MCF 10A (cell line): ENCODE measurements around the gene HAGHL. TPM values are rescaled to one million over a fixed set of nuclear protein-coding genes. Genes with fewer than 3 reads are reported as not detected.
"Not testable (repeated sequence)": the region's sequence is repeated elsewhere in the genome, so short reads cannot be mapped to it uniquely, and the experiment has no call there.

Experiments
- BruUV-seq: library from RNA; stranded (reverse); fragments of 400-500 nt; replicated peaks from 2 replicates; lab custom pipeline; 2021; lab: Mats Ljungman, UMichigan
- CTCF ChIA-PET: fragments of 300-600 bp; sonication (Branson Sonifier 250); formaldehyde crosslinking; extraction: SDS; loops from one replicate; lab custom pipeline; 2021; ENCODE audit warnings: antibody characterized with exemption, inconsistent platforms; lab: Yijun Ruan, JAX
- POLR2A ChIA-PET: fragments of 300-600, 350-650 bp; sonication (Branson Sonifier 250); formaldehyde crosslinking; extraction: SDS; loops from one replicate; lab custom pipeline; 2020; ENCODE audit warnings: antibody characterized with exemption, inconsistent platforms; lab: Yijun Ruan, JAX
- DNase-seq: peaks from one replicate; pipeline ENCODE4 v3.0.0-alpha.2; 2018; ENCODE audit not compliant: unreplicated experiment
- H3K27ac Mint-ChIP-seq: one replicate; pipeline ENCODE4 v1.8.0; 2022; ENCODE audit warnings: mild to moderate bottlenecking, low read depth, mixed read lengths; ENCODE audit not compliant: unreplicated experiment
- H3K27me3 Mint-ChIP-seq: one replicate; pipeline ENCODE4 v1.8.0; 2022; ENCODE audit warnings: mixed read lengths; ENCODE audit not compliant: insufficient read depth, unreplicated experiment
- H3K36me3 Mint-ChIP-seq: one replicate; pipeline ENCODE4 v1.8.0; 2022; ENCODE audit warnings: mild to moderate bottlenecking, moderate library complexity, mixed read lengths; ENCODE audit not compliant: insufficient read depth, unreplicated experiment
- H3K4me1 Mint-ChIP-seq: one replicate; pipeline ENCODE4 v1.8.0; 2022; ENCODE audit warnings: mixed read lengths; ENCODE audit not compliant: insufficient read depth, unreplicated experiment
- H3K4me3 Mint-ChIP-seq: one replicate; pipeline ENCODE4 v1.8.0; 2022; ENCODE audit warnings: mild to moderate bottlenecking, moderate library complexity, mixed read lengths; ENCODE audit not compliant: unreplicated experiment
- H3K9me3 Mint-ChIP-seq: one replicate; pipeline ENCODE4 v1.8.0; 2022; ENCODE audit warnings: mixed read lengths; ENCODE audit not compliant: unreplicated experiment
- intact Hi-C: fragments of 100-400 bp; cut with micrococcal nuclease; formaldehyde crosslinking; loops from 2 replicates; pipeline ENCODE4 v1.14.1; 2022
- total RNA-seq: library from RNA; stranded (reverse); gene quantifications from 2 replicates; pipeline ENCODE4 v1.2.3, GENCODE V29; 2022
- TF ChIP-seq, protein P1 (sequence below): fragments of 200-600 bp; IDR thresholded peaks from one replicate; pipeline ENCODE4 v1.8.0; 2022; ENCODE audit warnings: antibody characterized with exemption, mild to moderate bottlenecking; ENCODE audit not compliant: unreplicated experiment

The HAGHL gene
- total RNA-seq, 1 experiment from 2014 or later = 24.5 TPM

DNA sequence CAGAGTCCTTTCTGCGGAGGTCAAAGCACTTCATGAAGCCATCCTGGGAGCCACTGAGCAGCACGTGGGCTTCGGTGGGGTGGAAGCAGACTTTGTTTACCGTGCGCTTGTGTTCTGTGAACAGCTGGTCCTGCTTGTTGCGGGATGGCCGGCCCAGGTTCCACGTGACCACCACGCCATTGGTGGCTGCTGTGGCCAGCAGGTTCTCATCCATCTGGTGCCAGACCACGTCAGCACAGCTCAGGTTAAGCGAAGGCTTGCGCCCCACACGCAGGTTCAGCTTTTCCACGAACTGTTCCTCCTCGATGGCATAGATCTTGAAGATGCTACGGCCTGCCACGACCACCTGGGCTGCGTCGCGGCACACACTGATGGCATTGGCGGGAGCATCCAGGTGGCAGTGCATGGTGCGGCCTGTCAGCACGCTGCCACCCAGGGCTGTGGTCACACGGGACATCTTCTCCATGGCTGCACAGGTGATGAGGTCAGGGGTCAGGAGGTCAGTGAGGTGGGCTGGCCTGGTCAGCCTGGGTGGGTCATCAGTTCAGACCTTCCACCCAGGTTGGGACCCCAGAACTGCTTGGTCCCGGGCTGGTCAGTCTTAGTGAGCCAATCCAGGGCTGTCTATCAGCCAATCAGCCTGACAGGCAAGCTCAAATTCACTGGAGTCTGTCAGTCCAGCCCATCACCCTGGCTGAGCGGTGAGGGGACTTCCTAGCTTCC, 37.6 kb upstream of the HAGHL start:
- peaks cover 66% of the 10 kb centered on the region for H3K36me3 Mint-ChIP-seq
- no peaks in the 10 kb centered on the region for H3K9me3 Mint-ChIP-seq
- TF ChIP-seq, protein P1, sequence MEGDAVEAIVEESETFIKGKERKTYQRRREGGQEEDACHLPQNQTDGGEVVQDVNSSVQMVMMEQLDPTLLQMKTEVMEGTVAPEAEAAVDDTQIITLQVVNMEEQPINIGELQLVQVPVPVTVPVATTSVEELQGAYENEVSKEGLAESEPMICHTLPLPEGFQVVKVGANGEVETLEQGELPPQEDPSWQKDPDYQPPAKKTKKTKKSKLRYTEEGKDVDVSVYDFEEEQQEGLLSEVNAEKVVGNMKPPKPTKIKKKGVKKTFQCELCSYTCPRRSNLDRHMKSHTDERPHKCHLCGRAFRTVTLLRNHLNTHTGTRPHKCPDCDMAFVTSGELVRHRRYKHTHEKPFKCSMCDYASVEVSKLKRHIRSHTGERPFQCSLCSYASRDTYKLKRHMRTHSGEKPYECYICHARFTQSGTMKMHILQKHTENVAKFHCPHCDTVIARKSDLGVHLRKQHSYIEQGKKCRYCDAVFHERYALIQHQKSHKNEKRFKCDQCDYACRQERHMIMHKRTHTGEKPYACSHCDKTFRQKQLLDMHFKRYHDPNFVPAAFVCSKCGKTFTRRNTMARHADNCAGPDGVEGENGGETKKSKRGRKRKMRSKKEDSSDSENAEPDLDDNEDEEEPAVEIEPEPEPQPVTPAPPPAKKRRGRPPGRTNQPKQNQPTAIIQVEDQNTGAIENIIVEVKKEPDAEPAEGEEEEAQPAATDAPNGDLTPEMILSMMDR = no peak
- peaks cover 10% of the 10 kb centered on the region for H3K4me1 Mint-ChIP-seq
- H3K27me3 Mint-ChIP-seq = no peaks in the 10 kb centered on the region
- peak overlapping the region; percentile 86 for H3K27ac Mint-ChIP-seq
- BruUV-seq = no TSS peak
- ChIA-PET CTCF (interaction anchor here (0.6 to 1.9 kb wide), 4 partner anchors 22 to 200 kb away, joined by 3 to 7 read pairs (median 5); no protein-coding TSS in a partner anchor), POLR2A (interaction anchor here (0.6 to 4.1 kb wide), 16 partner anchors 8 to 413 kb away, joined by 3 to 32 read pairs (median 4); partner anchors contain the start of genes ANTKMT, CCDC78, FBXL16 and METRN)
- intact Hi-C loops = no loop called here
- DNase-seq = no peak
- H3K4me3 Mint-ChIP-seq = peak overlapping the region; percentile 87

DNA sequence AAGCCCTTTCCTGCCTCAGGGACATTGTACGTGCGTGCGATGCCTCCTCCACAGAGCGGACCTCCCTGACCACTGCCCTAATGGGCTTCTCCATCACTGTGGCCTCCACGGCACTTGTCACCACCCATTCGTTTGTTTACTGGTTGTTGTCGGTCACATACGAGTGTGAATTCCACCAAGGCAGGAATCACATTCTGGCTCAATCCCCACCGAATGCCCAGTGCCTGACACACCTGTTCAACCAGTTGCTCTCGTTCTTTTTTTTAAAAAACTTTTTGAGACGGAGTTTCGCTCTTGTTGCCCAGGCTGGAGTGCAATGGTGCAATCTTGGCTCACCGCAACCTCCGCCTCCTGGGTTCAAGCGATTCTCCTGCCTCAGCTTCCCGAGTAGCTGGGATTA, 35.7 kb upstream of the HAGHL start:
- not testable (repeated sequence) for BruUV-seq
- CTCF ChIA-PET = interaction anchor here (0.6 kb wide), 1 partner anchor 306 kb away, joined by 3 read pairs; no protein-coding TSS in a partner anchor

DNA sequence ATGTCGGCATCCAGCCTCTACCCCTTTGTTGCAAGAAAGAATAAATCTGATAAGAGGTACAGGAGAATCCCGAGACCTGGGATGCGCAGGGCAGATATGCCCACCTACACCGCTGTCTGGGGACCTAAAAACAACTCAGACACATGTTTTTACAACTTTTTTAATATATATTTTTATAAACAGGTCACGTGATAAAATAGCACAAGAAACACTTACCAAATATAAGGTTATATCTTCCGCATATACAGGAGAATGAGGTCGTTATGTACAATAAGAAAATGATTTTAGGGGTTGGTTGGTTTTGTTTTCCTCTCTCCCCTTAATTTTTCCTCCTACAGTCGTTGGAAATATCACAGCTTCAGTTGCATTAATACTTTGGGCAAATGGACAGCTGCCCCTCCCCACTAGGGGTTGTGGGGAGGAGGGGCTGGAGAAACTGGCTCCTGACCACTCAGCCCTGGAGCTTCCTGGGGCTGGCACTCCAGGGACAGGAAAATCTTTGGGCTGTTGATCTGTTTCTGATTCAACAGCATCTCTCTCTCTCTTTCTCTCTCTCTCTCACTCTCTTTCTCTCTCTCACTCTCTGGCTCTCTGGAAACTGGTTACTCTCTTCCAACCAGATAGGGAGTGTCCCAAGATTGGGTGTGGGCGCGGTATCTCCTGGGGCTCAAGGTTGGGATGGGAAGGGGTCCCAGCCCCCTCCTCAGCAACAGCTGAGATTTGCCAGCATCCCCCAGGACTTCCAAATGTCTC, 34.4 kb upstream of the HAGHL start:
- peaks cover 10% of the 10 kb centered on the region for H3K4me1 Mint-ChIP-seq
- TSS peak; percentile 66 for BruUV-seq
- CTCF ChIA-PET = interaction anchor here (1.0 kb wide), 1 partner anchor 22 kb away, joined by 3 read pairs; no protein-coding TSS in a partner anchor
- H3K9me3 Mint-ChIP-seq = no peaks in the 10 kb centered on the region
- intact Hi-C loops = no loop called here
- TF ChIP-seq, protein P1 = no peak
- POLR2A ChIA-PET = interaction anchor here (0.6 to 1.4 kb wide), 9 partner anchors 8 to 728 kb away, joined by 3 to 9 read pairs (median 3); partner anchors contain the start of genes JMJD8, METRN, RHOT2 and STUB1
- no peak overlapping the region for H3K4me3 Mint-ChIP-seq
- peaks cover 83% of the 10 kb centered on the region for H3K36me3 Mint-ChIP-seq
- H3K27ac Mint-ChIP-seq = no peak overlapping the region
- H3K27me3 Mint-ChIP-seq = no peaks in the 10 kb centered on the region
- DNase-seq = no peak

More for the DNA sequence above, 35.7 kb upstream of the HAGHL start:
- peaks cover 10% of the 10 kb centered on the region for H3K4me1 Mint-ChIP-seq
- POLR2A ChIA-PET = interaction anchor here (1.1 to 4.1 kb wide), 5 partner anchors 10 to 29 kb away, joined by 3 to 32 read pairs (median 17); partner anchors contain the start of genes ANTKMT, METRN, RHBDL1 and STUB1
- H3K27me3 Mint-ChIP-seq, H3K27ac Mint-ChIP-seq, intact Hi-C loops, DNase-seq, H3K9me3 Mint-ChIP-seq: not testable (repeated sequence)
- peak overlapping the region; percentile 87 for H3K4me3 Mint-ChIP-seq
- peaks cover 75% of the 10 kb centered on the region for H3K36me3 Mint-ChIP-seq

DNA sequence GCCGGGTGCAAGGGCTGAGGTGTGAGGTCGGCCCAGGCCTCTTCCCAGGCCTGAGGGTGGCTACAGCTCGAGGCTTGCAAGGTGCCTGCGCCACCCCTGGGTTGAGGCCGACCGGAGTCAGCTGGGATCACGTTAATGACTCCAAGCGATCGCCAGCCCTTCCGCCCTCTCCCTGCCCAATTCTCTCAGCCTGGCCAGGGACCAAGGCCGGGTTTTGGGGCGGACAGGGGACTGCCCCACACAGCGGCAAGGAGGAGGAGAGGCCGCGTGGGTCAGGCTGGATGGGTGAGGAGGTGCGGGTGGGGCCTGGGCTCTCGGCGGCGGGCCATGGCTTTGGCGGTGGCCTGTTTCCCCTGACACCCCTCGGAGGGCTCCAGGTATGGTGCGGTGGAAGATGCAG, 33.5 kb upstream of the HAGHL start:
- Mint-ChIP-seq H3K4me1 (peaks cover 10% of the 10 kb centered on the region), H3K36me3 (peaks cover 90% of the 10 kb centered on the region), H3K27ac (no peak overlapping the region), H3K9me3 (no peaks in the 10 kb centered on the region), H3K27me3 (no peaks in the 10 kb centered on the region), H3K4me3 (no peak overlapping the region)
- no peak for DNase-seq
- CTCF ChIA-PET = interaction anchor here (1.0 kb wide), 1 partner anchor 21 kb away, joined by 3 read pairs; no protein-coding TSS in a partner anchor
- POLR2A ChIA-PET = interaction anchor here (1.0 to 1.4 kb wide), 6 partner anchors 9 to 166 kb away, joined by 3 to 9 read pairs (median 6); partner anchors contain the start of genes CAPN15, JMJD8, RHOT2 and STUB1
- TF ChIP-seq, protein P1 = no peak
- BruUV-seq = no TSS peak
- intact Hi-C loops = no loop called here
